T-helper 1 cell (primary cell): ENCODE results near the gene RPL15.
"Not testable (repeated sequence)": the region's sequence is repeated elsewhere in the genome, so short reads cannot be mapped to it uniquely, and the experiment has no call there.

Source experiments
- DNase-seq, 5 donors: peaks; one replicate each; pipeline ENCODE4 v3.0.0-alpha.2; 2012 to 2020
- total RNA-seq, 4 donors: gene quantifications; one replicate each; lab custom pipeline; 2026; lab: John Stamatoyannopoulos, UW

RPL15 gene
- total RNA-seq = 592 to 1,037 (median 815) reads per million in 4 donors

GRCh38 chr3:23916886-23917678 lies at the start of gene RPL15, which contains the start of gene NKIRAS1:
Gene RPL15 (plus strand): TSS chr3:23917132. CDS start chr3:23917860, 728 bp downstream.
Gene NKIRAS1 (minus strand): TSS chr3:23916990. CDS start chr3:23910904, 6,086 bp downstream.
- peak; percentile 93 to 98 (median 96) for DNase-seq

GRCh38 chr3:23867400-23867799 lies 49.5 kb upstream of the RPL15 start:
- no peak for DNase-seq

- no peak for DNase-seq
Measured at GRCh38 chr3:23867838-23868237, 49.1 kb upstream of the RPL15 start.

- DNase-seq = no peak
Measured at GRCh38 chr3:23869977-23870662, 46.8 kb upstream of the RPL15 start.

GRCh38 chr3:23870663-23871043 lies 46.3 kb upstream of the RPL15 start:
- DNase-seq = not testable (repeated sequence)

GRCh38 chr3:23871361-23871760 lies 45.6 kb upstream of the RPL15 start:
- DNase-seq = not testable (repeated sequence)

- DNase-seq = no peak
Measured at GRCh38 chr3:23872330-23872729, 44.6 kb upstream of the RPL15 start.

GRCh38 chr3:23873941-23874340 lies 43.0 kb upstream of the RPL15 start:
- no peak for DNase-seq

GRCh38 chr3:23874359-23875112 lies 42.4 kb upstream of the RPL15 start:
- no peak for DNase-seq

- no peak for DNase-seq
Measured at GRCh38 chr3:23875113-23875725, 41.7 kb upstream of the RPL15 start.

- no peak for DNase-seq
Measured at GRCh38 chr3:23876923-23877322, 40.0 kb upstream of the RPL15 start.

GRCh38 chr3:23877329-23877980 lies 39.5 kb upstream of the RPL15 start:
- no peak for DNase-seq

GRCh38 chr3:23879485-23879884 lies 37.4 kb upstream of the RPL15 start:
- no peak for DNase-seq

- DNase-seq = no peak
Measured at GRCh38 chr3:23880703-23881339, 36.1 kb upstream of the RPL15 start.

- DNase-seq = not testable (repeated sequence)
Measured at GRCh38 chr3:23881993-23882392, 34.9 kb upstream of the RPL15 start.

- no peak for DNase-seq
Measured at GRCh38 chr3:23882487-23882918, 34.4 kb upstream of the RPL15 start.

- DNase-seq = no peak
Measured at GRCh38 chr3:23884481-23884880, 32.5 kb upstream of the RPL15 start.

- no peak for DNase-seq
Measured at GRCh38 chr3:23885210-23885609, 31.7 kb upstream of the RPL15 start.

GRCh38 chr3:23886311-23886710 lies 30.6 kb upstream of the RPL15 start:
- DNase-seq = no peak

GRCh38 chr3:23888617-23889228 lies 28.2 kb upstream of the RPL15 start:
- DNase-seq = peak in 1 of 5 donors; percentile 12

- no peak for DNase-seq
Measured at GRCh38 chr3:23889386-23889785, 27.5 kb upstream of the RPL15 start.
